GM23338 (cell line): Measurements from ENCODE around the gene QRICH2.
"Not testable (repeated sequence)": the region's sequence is repeated elsewhere in the genome, so short reads cannot be mapped to it uniquely, and the experiment has no call there.

ENCODE experiments used
- CREB1 ChIP-seq: fragments of 250-450 bp; sonication (Bioruptor Pico); IDR thresholded peaks from 2 replicates; pipeline ENCODE4 v1.5.0; 2020; ENCODE audit warnings: low read depth, mild to moderate bottlenecking, moderate library complexity
- CTCF ChIP-seq, 2 experiments: fragments of 200-600 bp in 1 of 2; sonication (generic) in 1 of 2; conservative IDR thresholded peaks; 2 replicates each; pipeline versions ENCODE4 v1.5.1 to v1.6.1; 2016 to 2017; ENCODE audit warnings: antibody characterized with exemption in 2 of 2, low read depth in 2 of 2, mild to moderate bottlenecking in 2 of 2, moderate library complexity in 1 of 2
- ETS1 ChIP-seq: IDR thresholded peaks from 2 replicates; pipeline ENCODE4 v1.6.1; 2016; ENCODE audit warnings: antibody characterized with exemption
- EZH2 ChIP-seq: fragments of 200-600 bp; sonication (generic); IDR thresholded peaks from one replicate; pipeline ENCODE4 v1.8.0; 2017; ENCODE audit warnings: antibody characterized with exemption, mild to moderate bottlenecking, low read depth; ENCODE audit not compliant: unreplicated experiment
- EZH2phosphoT487 ChIP-seq: fragments of 200-600 bp; sonication (generic); IDR thresholded peaks from one replicate; pipeline ENCODE4 v1.8.1; 2018; ENCODE audit warnings: antibody characterized with exemption; ENCODE audit not compliant: unreplicated experiment
- JUNB ChIP-seq: IDR thresholded peaks from one replicate; pipeline ENCODE4 v1.6.1; 2016; ENCODE audit warnings: antibody characterized with exemption; ENCODE audit not compliant: unreplicated experiment
- POLR2AphosphoS5 ChIP-seq: IDR thresholded peaks from 2 replicates; pipeline ENCODE4 v1.6.1; 2016; ENCODE audit warnings: antibody characterized with exemption, low read depth
- REST ChIP-seq: IDR thresholded peaks from one replicate; pipeline ENCODE4 v1.6.1; 2018; ENCODE audit warnings: antibody characterized with exemption; ENCODE audit not compliant: unreplicated experiment

- not testable (repeated sequence) for TF ChIP-seq CTCF (conservative IDR thresholded peaks at IDR 0.05; ENCODE audit: low read depth in 2 of 2); POLR2AphosphoS5; EZH2phosphoT487; JUNB; EZH2; REST; ETS1; CREB1 (CRISPR knock-in tag)
Observed at GRCh38 chr17:76244721-76245120, 63.4 kb downstream of the QRICH2 start.
